Ishikawa (cell line): ENCODE measurements around the gene MYO3A.

ENCODE experiments used
- CEBPB ChIP-seq: IDR thresholded peaks from 2 replicates; pipeline ENCODE4 v1.6.1; 2012
- CREB1 ChIP-seq: IDR thresholded peaks from 2 replicates; pipeline ENCODE4 v1.6.1; 2012; ENCODE audit warnings: low read depth
- EGR1 ChIP-seq: IDR thresholded peaks from 2 replicates; pipeline ENCODE4 v1.6.1; 2012
- EP300 ChIP-seq: IDR thresholded peaks from 2 replicates; pipeline ENCODE4 v1.6.1; 2012; ENCODE audit warnings: borderline replicate concordance
- RAD21 ChIP-seq: IDR thresholded peaks from 2 replicates; pipeline ENCODE4 v1.6.1; 2012; ENCODE audit warnings: low read depth
- TF ChIP-seq, protein P1 (sequence below): IDR thresholded peaks from 2 replicates; pipeline ENCODE4 v1.6.1; 2012; ENCODE audit warnings: low read depth, mild to moderate bottlenecking

DNA sequence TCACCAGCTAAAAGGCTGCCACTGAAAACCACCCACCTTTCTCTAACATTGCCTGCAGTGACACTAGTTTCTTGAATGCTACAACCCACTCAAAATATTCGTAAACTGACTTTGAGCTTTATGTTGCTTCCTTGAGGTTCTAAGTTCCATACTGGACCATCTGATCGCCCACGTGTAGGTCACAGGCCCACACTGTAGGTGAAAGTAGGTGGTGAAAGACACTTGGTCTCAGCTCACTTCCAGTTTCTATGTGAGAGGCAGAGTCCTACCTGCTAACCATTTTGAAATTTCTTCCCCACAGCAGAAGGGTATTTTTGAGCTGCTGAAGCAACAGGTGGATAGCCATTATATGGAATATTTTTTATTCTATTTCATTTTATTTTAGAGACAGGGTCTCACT, 97.3 kb downstream of the MYO3A start:
- TF ChIP-seq CREB1: no peak
- TF ChIP-seq EGR1: no peak
- no peak for TF ChIP-seq RAD21
- no peak for TF ChIP-seq EP300
- TF ChIP-seq, protein P1, sequence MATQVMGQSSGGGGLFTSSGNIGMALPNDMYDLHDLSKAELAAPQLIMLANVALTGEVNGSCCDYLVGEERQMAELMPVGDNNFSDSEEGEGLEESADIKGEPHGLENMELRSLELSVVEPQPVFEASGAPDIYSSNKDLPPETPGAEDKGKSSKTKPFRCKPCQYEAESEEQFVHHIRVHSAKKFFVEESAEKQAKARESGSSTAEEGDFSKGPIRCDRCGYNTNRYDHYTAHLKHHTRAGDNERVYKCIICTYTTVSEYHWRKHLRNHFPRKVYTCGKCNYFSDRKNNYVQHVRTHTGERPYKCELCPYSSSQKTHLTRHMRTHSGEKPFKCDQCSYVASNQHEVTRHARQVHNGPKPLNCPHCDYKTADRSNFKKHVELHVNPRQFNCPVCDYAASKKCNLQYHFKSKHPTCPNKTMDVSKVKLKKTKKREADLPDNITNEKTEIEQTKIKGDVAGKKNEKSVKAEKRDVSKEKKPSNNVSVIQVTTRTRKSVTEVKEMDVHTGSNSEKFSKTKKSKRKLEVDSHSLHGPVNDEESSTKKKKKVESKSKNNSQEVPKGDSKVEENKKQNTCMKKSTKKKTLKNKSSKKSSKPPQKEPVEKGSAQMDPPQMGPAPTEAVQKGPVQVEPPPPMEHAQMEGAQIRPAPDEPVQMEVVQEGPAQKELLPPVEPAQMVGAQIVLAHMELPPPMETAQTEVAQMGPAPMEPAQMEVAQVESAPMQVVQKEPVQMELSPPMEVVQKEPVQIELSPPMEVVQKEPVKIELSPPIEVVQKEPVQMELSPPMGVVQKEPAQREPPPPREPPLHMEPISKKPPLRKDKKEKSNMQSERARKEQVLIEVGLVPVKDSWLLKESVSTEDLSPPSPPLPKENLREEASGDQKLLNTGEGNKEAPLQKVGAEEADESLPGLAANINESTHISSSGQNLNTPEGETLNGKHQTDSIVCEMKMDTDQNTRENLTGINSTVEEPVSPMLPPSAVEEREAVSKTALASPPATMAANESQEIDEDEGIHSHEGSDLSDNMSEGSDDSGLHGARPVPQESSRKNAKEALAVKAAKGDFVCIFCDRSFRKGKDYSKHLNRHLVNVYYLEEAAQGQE: no peak
- TF ChIP-seq CEBPB: no peak
